ENCODE results near the gene SSTR3.
"Not testable (repeated sequence)": the region's sequence is repeated elsewhere in the genome, so short reads cannot be mapped to it uniquely, and the experiment has no call there.

Gene SSTR3
- 0 to 0.13 (median 0.06) reads per million in 18 experiments for total RNA-seq

DNA sequence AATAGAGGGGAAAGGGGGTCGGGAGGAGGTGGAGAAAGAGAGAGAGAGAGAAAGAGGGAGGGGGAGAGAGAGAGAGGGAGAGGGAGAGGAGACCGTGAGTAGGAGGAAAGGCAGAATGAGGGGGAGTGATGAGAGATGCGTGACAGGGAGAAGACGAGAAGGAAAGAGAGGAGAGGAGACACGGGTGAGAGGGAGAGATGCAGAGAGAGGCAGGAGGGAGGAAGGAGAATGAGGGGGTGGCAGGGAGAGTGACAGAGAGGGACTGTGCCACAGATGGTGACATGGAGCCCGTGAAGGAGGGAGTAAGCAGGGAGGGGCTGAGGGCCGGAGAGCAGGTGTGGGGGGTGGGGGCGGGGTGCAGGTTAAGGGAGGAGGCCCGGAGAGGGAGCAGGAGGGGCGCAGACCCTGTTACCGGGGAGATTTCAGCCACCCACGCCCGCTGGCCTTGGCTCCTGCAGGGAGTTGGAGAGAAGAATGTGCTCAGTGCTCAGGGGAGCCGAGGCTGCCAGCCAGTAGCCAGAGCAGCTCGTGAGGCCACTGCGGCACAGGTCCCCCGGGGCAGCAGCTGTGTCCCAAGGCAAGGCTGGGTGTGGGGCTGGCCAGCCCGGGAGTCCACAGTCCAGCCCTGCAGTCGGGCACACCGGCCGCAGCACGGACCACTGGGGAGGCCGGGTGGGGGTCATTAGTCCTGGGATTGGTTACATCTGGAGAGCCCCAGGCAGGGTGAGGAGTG lies at the start of gene SSTR3:
TSS of gene SSTR3 (minus strand) at position 304 of the 733 bp plus-strand sequence. CDS start 4,674 bp downstream, outside the sequence.
- no peak for DNase-seq

DNA sequence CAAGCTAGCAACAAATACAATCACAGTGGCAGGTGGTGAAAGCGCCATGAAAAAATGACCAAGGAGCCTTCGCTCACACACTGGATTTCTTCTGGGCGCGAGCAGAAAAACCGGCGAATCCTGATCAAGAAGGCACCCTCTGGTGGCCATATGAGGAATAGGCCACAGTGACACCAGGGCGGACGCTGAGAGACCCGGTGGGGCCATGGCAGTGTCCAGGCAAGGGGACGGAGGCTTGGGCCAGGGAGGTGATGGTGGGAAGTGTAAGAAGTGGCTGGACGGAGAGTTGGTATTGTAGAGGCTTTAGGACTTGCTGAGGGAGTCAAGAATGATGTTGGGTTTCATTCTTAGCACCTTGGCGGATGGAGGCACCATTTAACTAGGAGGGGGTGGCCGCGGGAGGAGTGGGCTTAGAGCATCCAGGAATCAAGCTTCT lies 48.6 kb upstream of the SSTR3 start:
- peak; percentile 70 to 71 for DNase-seq

DNA sequence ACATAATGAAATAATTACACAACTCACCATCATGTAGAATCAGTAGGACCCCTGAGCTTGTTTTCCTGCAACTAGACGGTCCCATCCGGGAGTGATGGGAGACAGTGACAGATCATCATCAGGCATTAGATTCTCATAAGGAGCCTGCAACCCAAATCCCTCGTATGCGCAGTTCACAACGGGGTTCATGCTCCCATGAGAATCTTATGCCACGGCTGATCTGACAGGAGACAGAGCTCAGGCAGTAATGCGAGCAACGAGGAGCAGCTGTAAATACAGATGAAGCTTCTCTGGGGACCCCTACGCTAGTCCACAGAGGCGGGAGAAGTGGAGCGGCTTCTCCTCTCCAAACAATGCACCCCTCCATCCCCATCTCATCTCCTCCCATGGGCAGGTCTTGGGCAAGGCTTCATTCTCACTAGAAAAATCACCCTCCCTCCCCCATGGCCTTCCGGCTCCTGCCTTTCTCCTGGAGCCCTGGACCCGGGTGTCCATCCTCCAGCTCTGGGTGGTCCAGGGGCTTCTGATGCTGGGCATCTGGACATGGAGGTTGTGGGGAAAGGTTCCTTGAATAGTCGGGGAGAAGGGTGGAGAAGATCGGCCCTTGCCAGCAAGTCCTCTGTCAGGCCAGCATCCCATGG lies 48.0 kb upstream of the SSTR3 start:
- no peak for DNase-seq

DNA sequence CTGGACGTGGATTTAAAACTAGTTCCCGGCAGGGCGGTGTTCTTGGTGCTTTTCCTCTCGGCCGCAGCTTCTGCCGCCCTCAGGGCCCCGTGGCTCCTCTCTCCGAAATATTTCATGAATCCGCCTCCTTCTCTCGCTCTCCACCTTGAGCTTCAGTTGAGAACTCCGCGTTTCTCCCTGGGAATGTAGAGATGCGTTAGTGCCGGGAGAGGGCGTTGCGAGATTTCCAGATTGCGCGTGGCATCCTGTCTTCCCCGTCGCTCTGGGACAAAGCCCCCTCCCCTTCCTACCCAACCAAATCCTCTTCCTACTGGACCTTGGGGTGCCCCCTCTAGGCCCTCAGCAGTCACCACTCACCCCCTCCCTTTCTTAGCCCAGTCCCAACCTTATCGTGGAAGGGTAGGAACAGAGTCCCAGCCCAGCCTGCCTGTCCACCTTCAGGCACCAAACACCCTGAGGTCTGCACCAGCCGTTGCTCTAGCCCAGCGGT lies 47.3 kb upstream of the SSTR3 start:
- DNase-seq, result peak; percentile 42 to 55

DNA sequence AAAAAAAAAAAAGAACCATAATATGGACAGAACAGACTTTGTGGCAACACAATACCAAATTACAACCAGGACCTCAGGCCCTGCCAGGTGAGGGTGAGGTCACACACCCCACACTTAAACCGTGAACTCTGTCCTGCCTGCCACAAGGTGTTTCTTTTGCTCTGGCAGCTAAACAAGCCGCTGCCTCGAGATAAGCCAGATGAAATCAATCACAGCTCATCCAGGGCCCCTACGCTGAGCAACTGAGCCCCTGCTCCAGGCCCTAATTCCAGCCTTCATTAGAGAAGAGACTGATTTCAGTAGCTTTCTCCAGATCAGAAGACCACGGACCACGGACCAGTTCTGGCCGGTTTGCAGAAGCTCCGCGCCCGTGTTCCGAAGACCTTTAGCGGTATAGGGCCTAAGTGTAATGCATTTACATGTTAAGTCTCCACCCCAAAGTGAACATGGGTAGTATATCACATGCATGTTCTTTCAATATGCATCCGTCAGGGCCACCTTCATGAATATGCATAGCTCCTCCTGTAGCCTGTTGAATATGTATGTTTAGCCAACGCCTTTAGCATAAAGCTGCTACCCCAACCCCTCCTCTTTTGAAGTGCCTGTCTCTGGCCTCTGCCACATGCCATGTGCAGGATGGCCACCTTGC lies 46.6 kb upstream of the SSTR3 start:
- no peak for DNase-seq

DNA sequence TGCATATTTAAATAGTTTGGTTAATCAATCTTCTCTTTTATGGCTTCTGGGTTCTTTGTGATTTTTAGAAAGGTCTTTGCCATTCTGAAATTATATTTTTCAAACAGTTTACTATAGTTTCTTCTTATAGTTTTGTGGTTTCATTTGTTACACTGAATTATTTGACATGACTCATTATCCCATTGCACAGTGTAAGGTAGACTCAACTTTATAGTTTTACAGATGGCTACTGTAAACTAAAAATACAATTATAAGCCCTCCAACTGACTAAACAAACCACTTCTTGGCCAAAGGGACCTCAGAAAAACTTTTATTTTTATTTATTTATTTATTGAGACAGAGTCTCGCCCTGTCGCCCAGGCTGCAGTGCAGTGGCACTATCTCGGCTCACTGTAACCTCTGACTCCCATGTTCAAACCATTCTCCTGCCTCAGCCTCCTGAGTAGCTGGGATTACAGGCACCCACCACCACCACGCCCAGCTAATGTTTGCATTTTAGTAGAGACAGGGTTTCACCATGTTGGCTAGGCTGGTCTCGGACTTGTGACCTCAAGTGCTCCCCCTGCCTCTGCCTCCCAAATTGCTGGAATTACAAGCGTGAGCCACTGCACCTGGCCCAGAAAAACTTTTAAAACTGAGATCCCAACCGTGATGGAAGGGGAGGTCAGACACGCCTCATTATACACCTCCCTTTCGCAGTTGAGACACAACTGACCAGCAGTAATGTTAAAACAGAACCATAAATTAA lies 45.9 kb upstream of the SSTR3 start:
- no peak for DNase-seq

DNA sequence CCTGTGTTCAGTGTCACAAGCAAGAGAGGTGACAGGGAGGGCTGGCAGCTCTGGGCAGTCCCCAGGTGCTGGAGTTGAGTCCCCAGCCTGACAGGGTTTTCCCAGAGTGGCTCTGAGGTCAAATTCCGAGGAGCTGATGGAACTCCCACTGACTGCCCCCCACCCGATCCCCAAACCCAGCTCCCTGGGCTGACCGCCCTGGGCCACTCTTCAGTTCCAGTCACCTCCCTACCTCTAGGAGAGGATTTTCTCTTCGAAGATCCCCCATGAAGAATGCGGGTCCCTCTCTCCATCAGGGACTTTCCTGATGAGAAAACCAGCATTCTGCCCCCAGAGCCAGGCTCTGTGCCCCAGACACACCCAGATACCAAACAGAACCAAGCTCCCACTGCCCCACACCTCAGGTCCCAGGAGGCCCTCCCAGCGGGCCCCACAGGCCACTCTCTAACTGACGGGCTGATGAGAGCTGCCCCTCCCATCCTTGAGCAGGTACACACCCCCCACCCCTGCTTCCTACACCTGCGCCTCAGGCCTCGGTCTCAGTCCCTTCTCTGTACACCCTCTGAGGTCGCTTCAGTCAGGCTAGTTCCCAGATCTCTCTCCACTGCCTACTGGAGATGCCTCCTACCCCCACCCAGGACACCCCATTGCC lies 43.9 kb upstream of the SSTR3 start:
- no peak for DNase-seq

DNA sequence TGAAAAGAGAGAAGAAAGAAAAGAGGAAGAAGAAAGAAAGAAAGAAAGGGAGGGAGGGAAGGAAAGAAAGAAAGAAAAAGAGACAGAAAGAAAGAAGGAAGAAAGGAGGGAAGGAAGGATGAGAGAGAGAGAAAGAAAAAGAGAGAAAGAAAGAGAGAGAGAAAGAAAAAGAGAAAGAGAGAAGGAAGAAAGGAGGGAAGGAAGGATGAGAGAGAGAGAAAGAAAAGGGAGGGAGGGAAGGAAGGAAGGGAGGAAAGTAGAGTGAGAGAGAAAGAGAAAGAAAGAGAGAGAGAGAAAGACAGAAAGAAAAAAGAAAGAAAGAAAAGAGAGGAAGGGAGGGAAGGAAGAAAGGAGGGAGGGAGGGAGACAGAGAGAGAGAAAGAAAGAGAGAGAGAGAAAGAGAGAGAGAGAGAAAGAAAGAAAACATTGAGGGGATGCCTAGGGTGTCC lies 43.3 kb upstream of the SSTR3 start:
- DNase-seq, result no peak

DNA sequence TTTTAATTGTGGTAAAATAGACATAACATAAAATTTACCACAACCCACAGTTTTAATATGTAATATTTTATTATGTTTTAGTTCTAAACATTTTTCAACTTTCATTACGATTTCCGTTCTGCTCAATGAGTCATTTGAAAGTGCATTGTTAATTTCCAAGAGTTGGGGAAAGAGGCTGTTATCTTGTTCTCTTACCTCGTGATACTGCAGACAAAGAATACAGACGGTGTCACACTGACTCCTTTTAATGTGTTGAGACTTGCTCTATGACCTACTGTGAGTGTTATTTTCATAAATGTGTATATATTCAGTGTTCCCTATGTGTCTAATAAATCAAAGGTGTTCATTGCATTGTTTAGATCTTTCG lies 42.6 kb upstream of the SSTR3 start:
- no peak for DNase-seq

DNA sequence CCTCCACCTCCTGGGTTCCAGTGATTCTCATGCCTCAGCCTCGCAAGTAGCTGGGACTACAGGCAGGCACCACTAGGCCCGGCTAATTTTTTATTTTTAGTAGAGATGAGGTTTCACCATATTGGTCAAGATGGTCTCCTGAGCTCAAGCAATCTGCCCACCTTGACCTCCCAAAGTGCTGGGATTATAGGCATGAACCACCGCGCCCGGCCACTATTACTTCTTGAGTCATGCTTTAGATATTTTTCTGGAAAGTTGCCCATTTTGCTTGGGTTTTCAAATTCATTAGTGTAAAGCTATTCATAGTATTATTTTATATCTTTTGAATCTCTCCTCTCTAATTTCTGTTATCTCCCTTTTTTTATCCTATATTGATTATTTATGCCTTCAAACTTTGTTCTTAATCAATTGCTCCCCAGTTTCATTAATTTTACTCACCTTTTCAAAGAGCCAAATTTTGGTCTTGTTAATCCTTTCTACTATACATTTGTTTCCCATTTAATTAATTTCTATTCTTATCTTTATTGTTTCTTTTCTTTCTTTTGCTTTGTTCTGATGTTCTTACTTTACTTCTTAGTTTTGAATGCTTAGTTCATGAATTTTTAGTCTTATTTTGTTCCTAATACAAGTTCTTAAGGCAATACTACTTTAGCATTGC lies 42.1 kb upstream of the SSTR3 start:
- DNase-seq, result no peak

DNA sequence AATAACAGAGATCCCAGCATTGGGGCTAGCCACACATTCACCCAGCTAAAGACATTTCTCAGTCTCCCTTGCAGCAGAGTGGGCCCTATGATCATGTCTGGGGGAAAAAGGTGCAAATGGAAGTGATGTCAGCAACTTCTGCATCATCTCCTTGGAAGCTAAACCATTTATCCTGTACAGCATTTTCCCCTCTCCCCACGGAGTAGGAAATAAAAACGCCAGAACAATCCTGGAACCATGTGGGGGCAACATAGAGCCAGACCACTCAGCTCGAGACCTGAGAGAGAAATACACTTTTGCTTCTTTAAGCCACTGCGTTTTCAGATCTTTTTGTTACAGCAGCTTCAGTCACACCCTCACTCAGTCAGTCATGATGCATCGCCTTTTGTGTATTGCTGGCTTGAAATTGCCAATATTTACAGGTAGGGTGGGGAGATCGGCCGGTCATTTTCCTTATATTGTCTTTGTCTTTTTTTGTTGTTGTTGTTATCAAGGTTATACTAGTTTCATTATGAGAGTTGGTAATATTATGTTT lies 40.9 kb upstream of the SSTR3 start:
- DNase-seq, result no peak

DNA sequence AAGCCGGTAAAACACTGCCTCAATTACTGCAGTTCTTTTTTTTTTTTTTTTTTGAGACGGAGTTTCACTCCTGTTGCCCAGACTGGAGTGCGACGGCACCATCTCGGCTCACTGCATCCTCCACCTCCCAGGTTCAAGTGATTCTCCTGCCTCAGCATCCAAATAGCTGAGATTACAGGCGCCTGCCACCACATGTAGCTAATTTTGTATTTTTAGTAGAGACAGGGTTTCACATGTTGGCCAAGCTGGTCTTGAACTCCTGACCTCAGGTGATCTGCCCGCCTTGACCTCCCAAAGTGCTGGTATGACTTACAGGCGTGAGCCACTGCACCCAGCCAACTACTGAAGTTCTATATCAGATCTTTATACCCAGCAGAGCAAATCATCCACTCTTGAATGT lies 39.6 kb upstream of the SSTR3 start:
- DNase-seq, result not testable (repeated sequence)

DNA sequence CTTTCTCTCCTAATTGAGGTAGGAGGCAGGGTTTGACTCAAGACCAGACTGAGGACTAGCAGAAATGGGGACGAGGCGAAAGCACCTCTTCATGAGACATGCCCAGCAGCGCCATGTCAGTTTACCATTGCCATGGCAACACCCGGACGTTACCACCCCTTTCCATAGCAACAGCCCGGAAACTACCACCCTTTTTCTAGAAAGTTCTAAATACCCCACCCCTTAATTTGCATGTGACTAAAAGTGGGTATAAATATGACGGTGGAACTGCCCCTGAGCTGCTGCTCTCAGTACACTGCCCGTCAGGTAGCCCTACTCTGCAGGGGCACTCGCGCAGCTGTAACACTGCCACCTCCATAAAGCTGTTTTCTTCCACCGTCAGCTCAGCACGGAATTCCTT lies 37.7 kb upstream of the SSTR3 start:
- no peak for DNase-seq

DNA sequence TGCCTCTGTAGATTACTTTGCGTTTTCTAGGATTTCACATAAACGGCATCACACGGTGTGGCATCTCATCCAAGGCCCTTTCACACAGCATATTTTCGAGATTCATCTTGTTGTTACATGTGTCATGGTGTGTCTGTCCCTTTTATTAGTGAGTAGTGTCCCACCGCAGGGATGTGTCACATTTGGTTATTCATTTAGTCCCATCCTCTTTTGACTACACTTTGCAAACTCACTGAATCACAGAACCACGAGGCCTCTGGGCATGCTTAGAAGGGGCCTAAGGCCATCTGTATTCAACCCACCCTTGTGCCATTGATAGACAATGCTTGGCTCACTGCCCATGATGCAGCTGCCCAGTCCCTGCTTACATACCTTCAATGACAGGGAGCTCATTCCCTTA lies 36.0 kb upstream of the SSTR3 start:
- DNase-seq, result no peak

DNA sequence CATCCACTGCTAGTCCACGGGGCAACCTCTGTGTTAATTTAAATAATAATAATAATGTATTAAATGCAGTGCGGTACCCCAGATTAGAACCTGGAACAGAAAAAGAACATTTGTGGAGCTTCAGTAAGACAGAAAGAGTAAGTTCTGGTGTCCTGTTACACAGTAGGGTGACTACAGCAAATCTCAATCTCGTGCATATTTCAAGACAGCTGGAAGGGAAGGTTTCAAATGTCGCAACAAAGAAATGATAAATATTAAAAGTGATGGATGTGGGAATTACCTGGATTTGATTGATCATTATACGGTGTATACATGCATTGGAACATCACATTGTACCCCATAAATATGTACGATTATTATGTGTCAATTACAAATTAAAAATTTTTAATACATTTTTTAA lies 33.5 kb upstream of the SSTR3 start:
- DNase-seq, result no peak

DNA sequence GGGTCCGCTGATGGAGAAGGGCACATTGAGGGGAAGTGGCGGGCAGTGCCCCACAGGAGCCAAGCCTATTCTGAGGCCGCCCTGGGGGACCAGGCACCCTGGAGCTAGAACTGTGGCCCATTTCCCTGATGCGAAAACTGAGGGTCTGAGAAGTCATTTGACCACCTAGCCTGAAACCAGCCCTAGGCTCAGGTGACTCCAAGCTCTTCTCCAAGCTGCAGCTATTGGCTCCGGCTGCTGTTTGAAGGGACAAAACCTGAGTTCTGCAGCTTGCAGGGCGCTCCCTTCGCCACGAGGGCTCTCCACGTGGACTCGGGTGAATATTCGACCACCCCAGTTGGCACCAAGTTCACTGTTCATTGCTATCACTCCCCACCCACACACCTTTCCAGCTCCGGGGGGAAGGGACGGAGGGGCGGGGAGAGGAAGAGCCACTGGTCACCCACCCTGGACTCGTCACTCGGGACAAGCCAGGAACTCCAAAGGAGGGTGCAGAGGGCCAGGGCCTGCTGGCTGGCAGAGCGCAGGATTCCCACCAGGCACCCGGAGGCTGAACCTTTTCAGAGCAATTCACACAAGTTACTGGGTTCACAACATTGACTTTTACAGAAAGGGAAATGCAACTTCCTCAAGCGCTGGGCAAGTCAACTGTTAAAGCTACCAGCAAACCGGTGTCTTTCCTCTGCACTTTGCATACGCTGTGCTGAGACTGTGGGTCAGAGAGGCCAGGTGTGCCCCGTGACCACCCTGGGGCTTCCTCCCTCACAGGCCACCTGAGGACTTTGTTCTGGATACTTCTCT lies 32.8 kb upstream of the SSTR3 start:
- peak; percentile 52 for DNase-seq

DNA sequence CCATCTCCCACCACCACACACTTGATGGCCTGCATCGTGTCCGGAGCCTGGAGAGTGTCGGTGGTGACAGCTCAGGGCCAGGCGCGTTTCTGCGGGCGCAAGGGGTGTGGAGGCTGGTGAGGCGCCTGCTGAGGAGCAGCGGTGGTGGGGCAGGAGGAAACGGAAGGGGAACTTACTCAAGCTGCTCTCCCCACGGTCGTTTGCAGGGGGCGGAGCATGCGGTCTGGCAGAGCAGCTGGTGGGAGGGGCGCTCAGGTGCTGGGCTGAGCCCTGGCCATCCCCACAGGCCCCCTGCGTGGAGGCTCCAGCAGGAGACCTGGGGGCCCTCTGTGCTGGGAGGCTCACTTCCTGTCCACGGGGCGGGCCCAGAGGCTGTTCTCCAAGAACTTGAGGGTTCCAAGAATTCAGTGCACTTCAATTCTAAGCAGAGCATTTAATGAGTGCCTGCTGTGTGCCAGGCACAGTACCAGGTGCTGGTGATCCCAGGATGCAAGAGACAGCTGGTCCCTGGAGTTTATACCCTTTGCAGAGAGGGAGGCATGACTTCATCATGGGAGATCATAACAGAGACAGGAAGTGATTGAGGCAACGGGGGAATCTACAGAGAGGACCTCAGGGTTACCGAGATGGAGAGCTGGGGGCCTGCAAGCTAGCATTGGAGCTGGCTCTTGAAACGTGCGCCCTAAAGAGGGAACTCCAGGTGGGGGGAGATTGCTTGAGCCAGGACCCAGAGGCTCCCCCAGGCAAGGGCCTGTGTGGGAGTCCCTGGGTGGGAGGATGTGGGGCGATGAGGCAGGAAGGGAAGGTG lies 32.0 kb upstream of the SSTR3 start, which contains the start of gene RAC2:
TSS of gene RAC2 (minus strand) at position 156 of the 808 bp plus-strand sequence. CDS start at position 35, 121 bp downstream.
- peak; percentile 90 to 94 for DNase-seq

DNA sequence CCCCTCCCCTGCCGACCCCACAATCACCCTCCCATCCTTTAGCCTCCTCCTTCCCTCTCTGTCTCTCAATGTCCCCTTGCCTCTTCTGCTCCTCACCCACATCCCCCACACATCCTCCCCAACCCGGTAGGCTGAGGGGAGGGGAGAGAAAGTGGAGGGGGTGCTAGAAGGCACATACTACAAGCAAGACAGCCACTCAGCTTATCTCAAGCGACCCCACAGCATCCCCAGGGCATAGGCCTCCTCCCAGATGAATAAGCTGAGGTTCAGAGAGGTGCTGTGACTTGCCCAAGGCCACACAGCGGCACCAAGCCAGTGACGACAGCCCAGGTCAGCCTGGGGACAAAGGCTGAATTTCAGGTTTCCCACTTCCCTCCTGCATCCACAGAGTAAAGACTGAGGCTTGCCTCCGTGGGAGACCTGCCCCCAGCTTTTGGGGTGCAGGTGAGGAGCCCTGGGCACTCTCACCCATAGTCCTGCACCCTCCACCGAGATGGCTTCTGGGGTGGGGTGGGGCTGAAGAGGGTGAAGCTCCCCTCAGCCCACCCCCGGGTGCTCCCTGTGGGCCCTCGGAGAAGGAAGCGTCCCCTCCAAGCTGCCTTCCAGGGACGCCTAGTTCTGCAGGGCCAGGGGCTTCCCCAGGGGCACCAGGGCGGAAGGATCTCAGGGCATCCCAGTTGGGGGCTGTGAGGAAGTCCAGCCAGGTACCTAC lies 31.3 kb upstream of the SSTR3 start:
- DNase-seq, result peak in 1 of 2 donors; percentile 55

DNA sequence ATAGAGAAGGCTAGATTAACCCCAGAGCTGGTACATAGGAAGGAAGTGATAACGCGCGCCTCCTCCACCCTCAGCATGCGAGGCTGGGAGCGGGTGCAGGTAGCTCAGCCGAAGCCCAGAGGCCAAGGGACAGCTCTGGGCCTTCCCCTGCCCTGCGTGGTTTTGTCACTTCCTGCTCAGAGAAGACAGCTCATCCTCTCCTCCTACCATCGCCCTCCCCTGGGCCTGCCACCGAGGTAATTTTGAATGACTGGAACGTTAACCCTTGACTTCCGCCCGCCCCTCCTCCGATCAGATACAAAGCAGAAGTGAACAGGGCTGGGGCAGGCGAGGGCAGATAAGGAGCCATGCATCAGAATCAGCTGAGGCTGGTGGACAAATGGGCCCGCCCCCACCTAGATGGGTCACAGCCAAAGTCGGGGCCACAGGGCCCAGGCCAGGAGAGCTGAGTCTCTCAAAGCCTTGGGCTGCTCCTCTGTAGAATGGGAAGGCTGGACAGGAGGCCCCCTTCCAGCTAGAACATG lies 30.2 kb upstream of the SSTR3 start:
- DNase-seq, result peak; percentile 94 to 98
